Stimulated activated CD8-positive, alpha-beta memory T cell treated with anti-CD3 and anti-CD28 coated beads, Interleukin-12 subunit alpha, Interleukin-12 subunit beta, amount 100 ng/mL, for 24 hours (primary cell): ENCODE measurements around the gene CHCHD6.

Experiments used
- DNase-seq: peaks from one replicate; pipeline ENCODE4 v3.0.0-alpha.2; 2020; ENCODE audit errors: extremely low read depth

The CHCHD6 gene

GRCh38 chr3:126703512-126704493, at the start of gene CHCHD6:
Gene CHCHD6, plus strand, starts transcription at chr3:126704240. Its CDS starts 73 bp downstream, at chr3:126704313.
- peak; percentile 91 for DNase-seq

- DNase-seq, result peak; percentile 43
These were observed 49.3 kb upstream of the CHCHD6 start, which contains the start of gene TXNRD3 for GRCh38 chr3:126654571-126655383. Gene TXNRD3, minus strand, starts transcription at chr3:126655124.

- DNase-seq, result no peak
These were observed 48.2 kb upstream of the CHCHD6 start for GRCh38 chr3:126655887-126656286.

- no peak for DNase-seq
These were observed 47.5 kb upstream of the CHCHD6 start for GRCh38 chr3:126656371-126657134.

- no peak for DNase-seq
These were observed 46.1 kb upstream of the CHCHD6 start for GRCh38 chr3:126657901-126658300.

GRCh38 chr3:126658584-126658983, 45.5 kb upstream of the CHCHD6 start:
- DNase-seq, result no peak

GRCh38 chr3:126659915-126660886, 43.8 kb upstream of the CHCHD6 start:
- DNase-seq, result no peak

GRCh38 chr3:126661532-126662364, 42.3 kb upstream of the CHCHD6 start:
- no peak for DNase-seq

GRCh38 chr3:126663257-126663656, 40.8 kb upstream of the CHCHD6 start:
- DNase-seq, result no peak

- no peak for DNase-seq
These were observed 40.3 kb upstream of the CHCHD6 start for GRCh38 chr3:126663750-126664149.

GRCh38 chr3:126664591-126665214, 39.3 kb upstream of the CHCHD6 start:
- DNase-seq, result no peak

- no peak for DNase-seq
These were observed 38.7 kb upstream of the CHCHD6 start for GRCh38 chr3:126665221-126665936.

- no peak for DNase-seq
These were observed 37.9 kb upstream of the CHCHD6 start for GRCh38 chr3:126665959-126666657.

GRCh38 chr3:126666658-126667528, 37.1 kb upstream of the CHCHD6 start:
- no peak for DNase-seq

- DNase-seq, result no peak
These were observed 36.2 kb upstream of the CHCHD6 start for GRCh38 chr3:126667631-126668449.
